Esophagus squamous epithelium (tissue), 5 donors: ENCODE measurements around the gene RXFP1. TPM values are rescaled to one million over a fixed set of nuclear protein-coding genes. Genes with fewer than 3 reads are reported as not detected.

Source experiments
- DNase-seq: peaks from one replicate; lab custom pipeline; 2025; lab: John Stamatoyannopoulos, UW
- H3K27ac ChIP-seq, 4 donors: fragments of 200-600 bp; sonication (generic); one replicate each; pipeline ENCODE4 v1.5.1; 2016 to 2019; ENCODE audit warnings: mild to moderate bottlenecking in 1 of 4
- H3K27me3 ChIP-seq, 4 donors: fragments of 200-600 bp; sonication (generic); 1 replicate in 3 of 4; 2 replicates in 1 of 4; pipeline versions ENCODE4 v1.5.1 to v1.6.0; 2017 to 2021; ENCODE audit warnings: antibody characterized with exemption in 1 of 4
- H3K36me3 ChIP-seq, 3 donors: fragments of 200-600 bp; sonication (generic); one replicate each; pipeline ENCODE4 v1.5.1; 2016 to 2019
- H3K4me1 ChIP-seq, 3 donors: fragments of 200-600 bp; sonication (generic); one replicate each; pipeline ENCODE4 v1.5.1; 2017 to 2019
- H3K4me3 ChIP-seq, 4 donors: fragments of 200-600 bp; sonication (generic); 1 replicate in 3 of 4; 2 replicates in 1 of 4; pipeline ENCODE4 v1.5.1; 2016 to 2019; ENCODE audit warnings: mild to moderate bottlenecking in 2 of 4, moderate library complexity in 1 of 4
- H3K9me3 ChIP-seq, 3 donors: fragments of 200-600 bp; sonication (generic); one replicate each; pipeline ENCODE4 v1.5.1; 2016 to 2019
- CTCF ChIP-seq, 6 experiments: fragments of 450-650 bp in 4 of 6; fragments of 200-600 bp in 2 of 6; sonication (generic) in 2 of 6; IDR thresholded peaks; one replicate each; pipeline ENCODE4 v1.5.1; 2016 to 2019; ENCODE audit warnings: antibody characterized with exemption in 6 of 6, mild to moderate bottlenecking in 4 of 6, moderate library complexity in 4 of 6
- POLR2A ChIP-seq, 4 donors: fragments of 450-650 bp; IDR thresholded peaks; one replicate each; pipeline ENCODE4 v1.6.1; 2017; ENCODE audit warnings: antibody characterized with exemption in 4 of 4, mild to moderate bottlenecking in 4 of 4, moderate library complexity in 3 of 4
- WGBS, 2 donors: methylation state at CpG; one replicate each; pipeline ENCODE4 v1.1.5; 2018; 5-methylcytosine and 5-hydroxymethylcytosine counted together
- intact Hi-C: fragments of 100-400 bp; cut with DNase I; formaldehyde crosslinking; loops from one replicate; pipeline ENCODE4 v1.15.0; 2022
- total RNA-seq, 4 donors: library from RNA; depleted of rRNA; stranded (reverse); fragments of >200 nt; gene quantifications; one replicate each; pipeline ENCODE4 v1.1.0, GENCODE V29; 2016
- donor health status: DM: yes; HTN: yes; CAD: no.

Gene RXFP1
- total RNA-seq: under 1 TPM in 2 of 4 donors, not detected in 2; 0.15 to 0.19 TPM

- Histone ChIP-seq H3K27ac (no peak within 1 kb of the TSS), H3K4me3 (no peak within 1 kb of the TSS), H3K4me1 (no peaks in the 10 kb centered on the region), H3K9me3 (no peaks in the 10 kb centered on the region), H3K36me3 (no peaks in the 10 kb centered on the region), H3K27me3 (no peaks in the 10 kb centered on the region)
- 39 to 46% methylated on average over 10 to 11 of the region's 11 CpGs for WGBS, 2 donors
- no peak for DNase-seq
- TF ChIP-seq CTCF (IDR thresholded peaks at IDR 0.05) (no peak), POLR2A (IDR thresholded peaks at IDR 0.05) (no peak)
- intact Hi-C loops: no loop called here
Observed at GRCh38 chr4:158521484-158522088, at the start of gene RXFP1. Gene RXFP1 (plus strand): TSS chr4:158521882. CDS start chr4:158521977, 95 bp downstream.

GRCh38 chr4:158481811-158482210 is 39.9 kb upstream of the RXFP1 start:
- intact Hi-C loops: no loop called here
- no peak overlapping the region for H3K4me3 ChIP-seq
- no peaks in the 10 kb centered on the region for H3K27me3 ChIP-seq
- H3K36me3 ChIP-seq: no peaks in the 10 kb centered on the region
- no peak for DNase-seq
- no peak overlapping the region for H3K27ac ChIP-seq
- TF ChIP-seq CTCF (IDR thresholded peaks at IDR 0.05): no peak
- TF ChIP-seq POLR2A (IDR thresholded peaks at IDR 0.05): no peak
- no peaks in the 10 kb centered on the region for H3K4me1 ChIP-seq
- H3K9me3 ChIP-seq: no peaks in the 10 kb centered on the region

- TF ChIP-seq CTCF (IDR thresholded peaks at IDR 0.05) (no peak), POLR2A (IDR thresholded peaks at IDR 0.05) (no peak)
- H3K9me3 ChIP-seq: no peaks in the 10 kb centered on the region
- H3K4me1 ChIP-seq: no peaks in the 10 kb centered on the region
- intact Hi-C loops: no loop called here
- H3K36me3 ChIP-seq: no peaks in the 10 kb centered on the region
- H3K4me3 ChIP-seq: no peak overlapping the region
- no peak for DNase-seq
- H3K27me3 ChIP-seq: no peaks in the 10 kb centered on the region
- no peak overlapping the region for H3K27ac ChIP-seq
- 58 to 62% methylated on average over 4 of the region's 4 CpGs for WGBS, 2 donors
Observed at GRCh38 chr4:158484173-158484885, 37.4 kb upstream of the RXFP1 start.

- Histone ChIP-seq H3K36me3 (no peaks in the 10 kb centered on the region), H3K27ac (no peak overlapping the region), H3K4me1 (no peaks in the 10 kb centered on the region), H3K4me3 (no peak overlapping the region), H3K27me3 (no peaks in the 10 kb centered on the region), H3K9me3 (no peaks in the 10 kb centered on the region)
- intact Hi-C loops: no loop called here
- no peak for DNase-seq
- no peak for TF ChIP-seq CTCF (IDR thresholded peaks at IDR 0.05)
- no peak for TF ChIP-seq POLR2A (IDR thresholded peaks at IDR 0.05)
Observed at GRCh38 chr4:158490629-158491028, 31.1 kb upstream of the RXFP1 start.

GRCh38 chr4:158492391-158492790 is 29.3 kb upstream of the RXFP1 start:
- DNase-seq: no peak
- Histone ChIP-seq H3K27me3 (no peaks in the 10 kb centered on the region), H3K27ac (no peak overlapping the region), H3K4me3 (no peak overlapping the region), H3K4me1 (no peaks in the 10 kb centered on the region), H3K36me3 (no peaks in the 10 kb centered on the region), H3K9me3 (no peaks in the 10 kb centered on the region)
- no peak for TF ChIP-seq CTCF (IDR thresholded peaks at IDR 0.05)
- TF ChIP-seq POLR2A (IDR thresholded peaks at IDR 0.05): no peak
- intact Hi-C loops: no loop called here
